Measurements from ENCODE around the gene RAD9A. TPM values are rescaled to one million over a fixed set of nuclear protein-coding genes. Genes with fewer than 3 reads are reported as not detected.

RAD9A gene
- polyA plus RNA-seq, 3 donors: 3.7 to 31.7 (median 3.8) TPM

DNA sequence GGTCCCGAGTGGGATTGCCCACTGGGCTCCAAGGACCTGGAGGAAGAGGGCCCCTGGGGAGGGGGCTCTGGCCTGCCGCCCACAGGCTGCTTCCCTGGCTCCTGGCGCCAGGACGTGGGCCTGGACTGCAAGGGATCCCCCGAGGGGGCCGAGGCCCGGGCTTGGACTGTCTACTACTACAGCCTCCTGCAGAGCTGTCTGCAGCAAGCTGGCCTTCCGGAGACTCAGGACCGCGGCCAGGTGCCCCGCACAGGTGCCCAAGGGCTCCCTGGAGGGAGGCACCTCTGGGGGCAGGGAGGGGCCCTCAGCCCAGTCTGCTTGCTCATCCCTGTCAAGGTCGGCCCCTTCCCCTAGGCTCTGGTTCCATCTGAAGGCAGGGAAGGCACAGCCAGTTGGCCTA lies 25.6 kb downstream of the RAD9A start:
- no peak overlapping the region for H3K4me2 ChIP-seq (replicated peaks; ENCODE audit: extremely low read depth, low read length, poor library complexity, severe bottlenecking)
- no peak overlapping the region for H3K27ac ChIP-seq (ENCODE audit: low read depth in 1 of 2, low read length in 2 of 2)
- peak overlapping the region in 1 of 2 donors; percentile 75 for H3K4me3 Mint-ChIP-seq
- intact Hi-C loops (cut with micrococcal nuclease): no loop called here
- peaks cover 4 to 8% of the 10 kb centered on the region in 2 donors for H3K36me3 Mint-ChIP-seq
- whole genome bisulfite sequencing (ENCODE audit: insufficient coverage): 91% methylated on average over 10 of the region's 12 CpGs
- TF ChIP-seq, protein P1, sequence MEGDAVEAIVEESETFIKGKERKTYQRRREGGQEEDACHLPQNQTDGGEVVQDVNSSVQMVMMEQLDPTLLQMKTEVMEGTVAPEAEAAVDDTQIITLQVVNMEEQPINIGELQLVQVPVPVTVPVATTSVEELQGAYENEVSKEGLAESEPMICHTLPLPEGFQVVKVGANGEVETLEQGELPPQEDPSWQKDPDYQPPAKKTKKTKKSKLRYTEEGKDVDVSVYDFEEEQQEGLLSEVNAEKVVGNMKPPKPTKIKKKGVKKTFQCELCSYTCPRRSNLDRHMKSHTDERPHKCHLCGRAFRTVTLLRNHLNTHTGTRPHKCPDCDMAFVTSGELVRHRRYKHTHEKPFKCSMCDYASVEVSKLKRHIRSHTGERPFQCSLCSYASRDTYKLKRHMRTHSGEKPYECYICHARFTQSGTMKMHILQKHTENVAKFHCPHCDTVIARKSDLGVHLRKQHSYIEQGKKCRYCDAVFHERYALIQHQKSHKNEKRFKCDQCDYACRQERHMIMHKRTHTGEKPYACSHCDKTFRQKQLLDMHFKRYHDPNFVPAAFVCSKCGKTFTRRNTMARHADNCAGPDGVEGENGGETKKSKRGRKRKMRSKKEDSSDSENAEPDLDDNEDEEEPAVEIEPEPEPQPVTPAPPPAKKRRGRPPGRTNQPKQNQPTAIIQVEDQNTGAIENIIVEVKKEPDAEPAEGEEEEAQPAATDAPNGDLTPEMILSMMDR (IDR thresholded peaks at IDR 0.05): no peak
- no peaks in the 10 kb centered on the region for H4K20me1 ChIP-seq (ENCODE audit: insufficient read depth, low read length)
- peaks cover 46 to 77% (median 67%) of the 10 kb centered on the region in 3 donors for H3K27me3 Mint-ChIP-seq (ENCODE audit: low read depth in 3 of 3)
- no peak overlapping the region for H3K4me3 ChIP-seq (replicated peaks in 1 of 3; ENCODE audit: low read depth in 2 of 3, low read length in 3 of 3)
- H3K4me1 Mint-ChIP-seq: peaks cover 35% of the 10 kb centered on the region
- H3K36me3 ChIP-seq (replicated peaks in 1 of 2; ENCODE audit: control insufficient read depth in 1 of 2, insufficient read depth in 2 of 2, low read length in 2 of 2): no peaks in the 10 kb centered on the region
- no peak overlapping the region for H3K27ac Mint-ChIP-seq
- peaks cover 0 to 12% (median 4%) of the 10 kb centered on the region in 7 donors for H3K9me3 Mint-ChIP-seq
- no peak for DNase-seq
- H3K27me3 ChIP-seq (ENCODE audit: control insufficient read depth in 2 of 2, insufficient read depth in 2 of 2, low read length in 2 of 2): peaks cover 6 to 68% of the 10 kb centered on the region in 2 donors
- no peaks in the 10 kb centered on the region for H3K9me3 ChIP-seq (replicated peaks in 1 of 2; ENCODE audit: control insufficient read depth in 1 of 2, insufficient read depth in 1 of 2, low read length in 2 of 2)
- no peak overlapping the region for H2AFZ ChIP-seq (ENCODE audit: insufficient read depth, low read depth, low read length, poor library complexity, severe bottlenecking)
- peaks cover 35 to 56% of the 10 kb centered on the region in 2 donors for H3K4me1 ChIP-seq (ENCODE audit: control insufficient read depth in 1 of 2, insufficient read depth in 2 of 2, low read length in 2 of 2)
- H3K79me2 ChIP-seq (ENCODE audit: insufficient read depth, low read length): no peaks in the 10 kb centered on the region
- no peak overlapping the region for H3K9ac ChIP-seq (ENCODE audit: insufficient read depth, low read length, poor library complexity, severe bottlenecking)

GRCh38 chr11:67418476-67419281 lies 26.9 kb downstream of the RAD9A start:
- H2AFZ ChIP-seq (ENCODE audit: insufficient read depth, low read depth, low read length, poor library complexity, severe bottlenecking): peak overlapping the region; percentile 35

More at GRCh38 chr11:67418476-67419281, 26.9 kb downstream of the RAD9A start:
- Histone ChIP-seq H3K27me3 (ENCODE audit: control insufficient read depth in 2 of 2, insufficient read depth in 2 of 2, low read length in 2 of 2) (peaks cover 6 to 62% of the 10 kb centered on the region in 2 donors), H3K4me1 (ENCODE audit: control insufficient read depth in 1 of 2, insufficient read depth in 2 of 2, low read length in 2 of 2) (peaks cover 35 to 56% of the 10 kb centered on the region in 2 donors), H3K79me2 (ENCODE audit: insufficient read depth, low read length) (no peaks in the 10 kb centered on the region), H3K9me3 (replicated peaks in 1 of 2; ENCODE audit: control insufficient read depth in 1 of 2, insufficient read depth in 1 of 2, low read length in 2 of 2) (no peaks in the 10 kb centered on the region), H3K9ac (ENCODE audit: insufficient read depth, low read length, poor library complexity, severe bottlenecking) (no peak overlapping the region), H4K20me1 (ENCODE audit: insufficient read depth, low read length) (no peaks in the 10 kb centered on the region), H3K4me3 (replicated peaks in 1 of 3; ENCODE audit: low read depth in 2 of 3, low read length in 3 of 3) (peak overlapping the region in 1 of 3 experiments; percentile 32), H3K4me2 (replicated peaks; ENCODE audit: extremely low read depth, low read length, poor library complexity, severe bottlenecking) (peak overlapping the region; percentile 45), H3K27ac (ENCODE audit: low read depth in 1 of 2, low read length in 2 of 2) (no peak overlapping the region), H3K36me3 (replicated peaks in 1 of 2; ENCODE audit: control insufficient read depth in 1 of 2, insufficient read depth in 2 of 2, low read length in 2 of 2) (no peaks in the 10 kb centered on the region)
- Mint-ChIP-seq H3K4me1 (peaks cover 35% of the 10 kb centered on the region), H3K27me3 (ENCODE audit: low read depth in 3 of 3) (peaks cover 42 to 65% (median 56%) of the 10 kb centered on the region in 3 donors), H3K4me3 (peak overlapping the region; percentile 31 to 70), H3K36me3 (peaks cover 4 to 8% of the 10 kb centered on the region in 2 donors), H3K9me3 (peaks cover 0 to 12% (median 4%) of the 10 kb centered on the region in 7 donors), H3K27ac (no peak overlapping the region)
- WGBS (ENCODE audit: insufficient coverage): 22% methylated on average over 25 of the region's 26 CpGs
- intact Hi-C loops (cut with micrococcal nuclease): no loop called here
- TF ChIP-seq, protein P1 (IDR thresholded peaks at IDR 0.05): no peak
- DNase-seq: peak; percentile 30 to 48 (median 41)

All from CD14-positive monocyte (primary cell).